Nephron progenitor cell (in vitro differentiated cells): Measurements from ENCODE around the gene KRT1.

Source experiments
- DNase-seq: peaks from one replicate; pipeline ENCODE4 v3.0.0; 2021
- H3K27ac Mint-ChIP-seq: 2 replicates; pipeline ENCODE4 v1.8.0; 2021; ENCODE audit warnings: mild to moderate bottlenecking, moderate library complexity, mixed read lengths
- H3K27me3 Mint-ChIP-seq: 2 replicates; pipeline ENCODE4 v1.8.0; 2021; ENCODE audit warnings: mild to moderate bottlenecking, low read depth, mixed read lengths; ENCODE audit not compliant: poor library complexity
- H3K36me3 Mint-ChIP-seq: 2 replicates; pipeline ENCODE4 v1.8.0; 2021; ENCODE audit warnings: low read depth, mixed read lengths
- H3K4me1 Mint-ChIP-seq: 2 replicates; pipeline ENCODE4 v1.8.0; 2021; ENCODE audit warnings: mixed read lengths
- H3K4me3 Mint-ChIP-seq: 2 replicates; pipeline ENCODE4 v1.8.0; 2021; ENCODE audit warnings: mild to moderate bottlenecking, moderate library complexity, mixed read lengths
- H3K9me3 Mint-ChIP-seq: 2 replicates; pipeline ENCODE4 v1.8.0; 2021; ENCODE audit warnings: mild to moderate bottlenecking, moderate library complexity, mixed read lengths
- CTCF ChIP-seq: fragments of 200-600 bp; sonication (generic); IDR thresholded peaks from 2 replicates; pipeline ENCODE4 v1.5.0; 2021; ENCODE audit warnings: antibody characterized with exemption

KRT1 gene

DNA sequence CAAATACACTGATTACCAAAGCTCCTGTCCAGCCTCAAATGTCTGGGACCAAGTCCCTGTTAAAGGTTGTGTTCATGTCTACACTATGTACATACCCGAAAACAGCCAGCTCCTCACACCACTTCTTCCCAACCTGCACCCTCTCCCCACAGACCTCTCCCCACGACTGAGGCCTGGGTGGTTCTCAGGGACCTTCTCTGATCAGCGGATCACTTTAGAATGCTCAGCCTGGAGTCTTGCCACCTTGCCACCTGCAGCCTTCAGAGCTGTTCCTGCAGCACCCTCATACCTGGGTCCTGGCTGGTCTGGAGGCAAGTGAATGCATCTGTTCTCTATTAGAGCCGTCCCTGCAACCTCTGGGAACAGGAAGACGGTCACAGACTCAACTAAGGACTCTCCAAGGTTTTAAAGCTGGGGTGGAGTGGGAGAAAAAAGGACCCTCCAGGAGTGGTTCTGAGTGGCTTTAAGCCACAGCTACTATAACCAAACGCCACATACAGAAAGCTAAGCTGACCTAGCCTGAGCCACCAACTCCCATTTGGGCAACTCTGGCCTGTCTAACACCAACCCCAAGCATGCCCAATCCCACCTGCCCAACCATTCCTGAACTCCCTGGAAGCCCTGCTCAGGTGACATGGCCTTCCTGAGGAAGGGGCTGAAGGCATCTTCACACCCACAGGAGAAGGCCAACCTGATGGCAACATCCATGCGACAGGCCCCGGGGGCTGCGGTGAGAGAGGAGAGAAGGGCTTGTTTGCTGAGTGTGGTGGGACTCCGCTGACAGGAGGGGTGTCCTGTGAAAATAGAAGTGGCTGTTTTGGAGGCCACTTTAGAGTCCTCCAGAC is 36.8 kb downstream of the KRT1 start:
- no peak for DNase-seq
- Mint-ChIP-seq H3K9me3 (no peaks in the 10 kb centered on the region), H3K36me3 (no peaks in the 10 kb centered on the region), H3K27ac (no peak overlapping the region), H3K27me3 (peaks cover 8% of the 10 kb centered on the region), H3K4me1 (no peaks in the 10 kb centered on the region), H3K4me3 (no peak overlapping the region)
- no peak for TF ChIP-seq CTCF

DNA sequence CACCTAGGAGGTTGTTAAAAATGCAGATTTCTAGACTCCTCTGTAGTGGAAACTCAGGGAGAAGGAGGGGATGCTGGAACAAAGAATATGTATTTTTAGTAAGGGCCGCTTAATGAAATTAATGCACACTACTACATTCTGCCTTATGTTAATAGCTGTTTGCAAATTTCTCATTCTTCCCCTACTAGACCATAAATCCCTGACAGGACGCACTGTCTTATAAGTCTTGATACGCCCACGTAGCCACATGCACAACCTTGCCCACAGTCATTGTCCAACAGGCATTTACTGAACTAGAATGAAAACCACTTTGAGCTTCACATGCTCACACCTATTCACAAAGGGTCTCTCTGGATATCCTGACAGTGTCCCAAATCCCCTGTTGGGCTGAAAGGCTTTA is 38.7 kb downstream of the KRT1 start:
- no peak overlapping the region for H3K27ac Mint-ChIP-seq
- peaks cover 4% of the 10 kb centered on the region for H3K27me3 Mint-ChIP-seq
- DNase-seq: no peak
- no peaks in the 10 kb centered on the region for H3K9me3 Mint-ChIP-seq
- H3K4me1 Mint-ChIP-seq: no peaks in the 10 kb centered on the region
- H3K36me3 Mint-ChIP-seq: no peaks in the 10 kb centered on the region
- no peak overlapping the region for H3K4me3 Mint-ChIP-seq
- TF ChIP-seq CTCF: no peak

- no peak for DNase-seq
- Mint-ChIP-seq H3K4me1 (no peaks in the 10 kb centered on the region), H3K36me3 (no peaks in the 10 kb centered on the region), H3K9me3 (no peaks in the 10 kb centered on the region), H3K4me3 (no peak overlapping the region), H3K27ac (no peak overlapping the region), H3K27me3 (peaks cover 12% of the 10 kb centered on the region)
- TF ChIP-seq CTCF: no peak
Observed at GRCh38 chr12:52637299-52637698, 42.9 kb downstream of the KRT1 start.

- H3K9me3 Mint-ChIP-seq: no peaks in the 10 kb centered on the region
- no peaks in the 10 kb centered on the region for H3K36me3 Mint-ChIP-seq
- no peak for DNase-seq
- H3K4me3 Mint-ChIP-seq: no peak overlapping the region
- H3K4me1 Mint-ChIP-seq: no peaks in the 10 kb centered on the region
- no peak for TF ChIP-seq CTCF
- no peak overlapping the region for H3K27ac Mint-ChIP-seq
- H3K27me3 Mint-ChIP-seq: peaks cover 12% of the 10 kb centered on the region
Observed at GRCh38 chr12:52636592-52637258, 43.5 kb downstream of the KRT1 start.

DNA sequence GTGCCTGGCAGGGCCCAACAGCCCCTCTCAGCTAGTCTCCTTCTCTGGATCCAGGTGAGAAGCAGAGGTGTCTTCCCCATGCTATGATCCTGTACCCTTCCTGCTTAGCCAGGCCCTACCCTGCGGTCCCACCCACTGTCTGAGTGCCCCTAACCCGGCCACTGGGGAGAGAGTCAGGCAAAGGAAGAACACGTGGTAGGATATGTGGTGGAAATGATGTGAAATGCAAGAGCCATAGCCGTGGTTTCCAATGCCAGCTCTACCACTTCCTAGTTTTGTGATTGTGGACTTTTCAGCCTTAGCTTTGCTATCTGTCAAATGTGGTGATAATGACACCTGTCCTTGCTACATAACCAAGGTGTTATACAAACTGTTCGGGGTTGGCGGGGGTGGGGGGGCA is 44.0 kb downstream of the KRT1 start:
- Mint-ChIP-seq H3K27ac (no peak overlapping the region), H3K4me3 (no peak overlapping the region), H3K36me3 (no peaks in the 10 kb centered on the region), H3K4me1 (no peaks in the 10 kb centered on the region), H3K9me3 (no peaks in the 10 kb centered on the region), H3K27me3 (peaks cover 12% of the 10 kb centered on the region)
- no peak for TF ChIP-seq CTCF
- no peak for DNase-seq
